Naive thymus-derived CD4-positive, alpha-beta T cell (primary cell): ENCODE measurements around the gene NEK5. TPM values are rescaled to one million over a fixed set of nuclear protein-coding genes. Genes with fewer than 3 reads are reported as not detected.
"Not testable (repeated sequence)": the region's sequence is repeated elsewhere in the genome, so short reads cannot be mapped to it uniquely, and the experiment has no call there.

Source experiments
- ATAC-seq: fragments of 150-1000 bp; cut with Tn5 transposase; 2 replicates; pipeline ENCODE4 v1.10.0; 2021; ENCODE audit warnings: mild to moderate bottlenecking, moderate library complexity
- CTCF ChIA-PET: fragments of 350-600 bp; sonication (Branson Sonifier 250); formaldehyde crosslinking; loops from one replicate; lab custom pipeline; 2021; ENCODE audit warnings: antibody characterized with exemption; lab: Charles Lee
- POLR2A ChIA-PET: fragments of 350-600 bp; sonication (Branson Sonifier 250); formaldehyde crosslinking; loops from one replicate; lab custom pipeline; 2021; ENCODE audit warnings: antibody characterized with exemption, inconsistent platforms; lab: Charles Lee
- DNase-seq, 9 donors: peaks; one replicate each; pipeline versions ENCODE4 v3.0.0 to v3.0.0-alpha.2; 2020 to 2022; ENCODE audit warnings: mixed read lengths in 1 of 9
- H3K27ac ChIP-seq: one replicate; pipeline ENCODE4 v1.7.0; 2013; ENCODE audit warnings: mild to moderate bottlenecking, low read depth, low read length, moderate library complexity
- H3K27me3 ChIP-seq, 2 donors: one replicate each; pipeline ENCODE4 v1.7.0; 2013; ENCODE audit warnings: low read length in 2 of 2, mild to moderate bottlenecking in 2 of 2, moderate library complexity in 2 of 2; ENCODE audit not compliant: control insufficient read depth in 2 of 2, insufficient read depth in 2 of 2
- H3K36me3 ChIP-seq, 3 experiments: 1 replicate in 2 of 3; 2 replicates in 1 of 3; pipeline ENCODE4 v1.7.0; 2013; ENCODE audit warnings: low read length in 3 of 3, mild to moderate bottlenecking in 3 of 3, moderate library complexity in 1 of 3; ENCODE audit not compliant: insufficient read depth in 3 of 3, control insufficient read depth in 2 of 3
- H3K4me1 ChIP-seq, 2 donors: one replicate each; pipeline ENCODE4 v1.7.0; 2013; ENCODE audit warnings: low read length in 2 of 2, mild to moderate bottlenecking in 2 of 2, moderate library complexity in 1 of 2; ENCODE audit not compliant: control insufficient read depth in 2 of 2, insufficient read depth in 2 of 2
- H3K4me3 ChIP-seq: 2 replicates; pipeline ENCODE4 v1.7.0; 2013; ENCODE audit warnings: mild to moderate bottlenecking, low read length
- H3K9me3 ChIP-seq, 3 experiments: 1 replicate in 2 of 3; 2 replicates in 1 of 3; pipeline ENCODE4 v1.7.0; 2013; ENCODE audit warnings: low read length in 3 of 3; ENCODE audit not compliant: control insufficient read depth in 2 of 3
- H3K27ac Mint-ChIP-seq, 9 donors: one replicate each; pipeline ENCODE4 v1.8.0; 2020 to 2022; ENCODE audit warnings: mixed read lengths in 9 of 9, mild to moderate bottlenecking in 8 of 9, moderate library complexity in 5 of 9, inconsistent platforms in 2 of 9
- H3K27me3 Mint-ChIP-seq, 5 donors: one replicate each; pipeline ENCODE4 v1.8.0; 2021 to 2022; ENCODE audit warnings: mixed read lengths in 5 of 5, mild to moderate bottlenecking in 1 of 5
- H3K36me3 Mint-ChIP-seq, 5 donors: one replicate each; pipeline ENCODE4 v1.8.0; 2020 to 2022; ENCODE audit warnings: mixed read lengths in 5 of 5, mild to moderate bottlenecking in 3 of 5, inconsistent platforms in 1 of 5
- H3K4me1 Mint-ChIP-seq, 7 donors: one replicate each; pipeline ENCODE4 v1.8.0; 2020 to 2022; ENCODE audit warnings: mixed read lengths in 7 of 7, mild to moderate bottlenecking in 3 of 7, inconsistent platforms in 1 of 7
- H3K4me3 Mint-ChIP-seq, 10 donors: one replicate each; pipeline ENCODE4 v1.8.0; 2020 to 2022; ENCODE audit warnings: mild to moderate bottlenecking in 10 of 10, mixed read lengths in 10 of 10, moderate library complexity in 6 of 10, inconsistent platforms in 2 of 10
- H3K9me3 Mint-ChIP-seq, 11 donors: one replicate each; pipeline ENCODE4 v1.8.0; 2020 to 2022; ENCODE audit warnings: mixed read lengths in 11 of 11, mild to moderate bottlenecking in 4 of 11, inconsistent platforms in 1 of 11, moderate library complexity in 1 of 11
- intact Hi-C, 2 donors: fragments of 100-400 bp; cut with micrococcal nuclease; formaldehyde crosslinking; loops; one replicate each; pipeline ENCODE4 v1.15.1; 2023
- polyA plus RNA-seq, 2 donors: library from polyadenylated mRNA; unstranded; fragments of 300-500 nt; fragmentation: Illumina TruSeq; gene quantifications; one replicate each; pipeline ENCODE4 v1.2.3, GENCODE V29; 2021
- total RNA-seq, 6 experiments: library from RNA in 5 of 6; stranded (reverse) in 5 of 6; gene quantifications; 1 replicate in 5 of 6; 2 replicates in 1 of 6; pipeline ENCODE4 v1.2.3 and lab custom pipeline; 2021 to 2026

The NEK5 gene
- total and polyA plus RNA-seq, 7 experiments from 2014 or later, result 0.14 TPM; not detected in 6

DNA sequence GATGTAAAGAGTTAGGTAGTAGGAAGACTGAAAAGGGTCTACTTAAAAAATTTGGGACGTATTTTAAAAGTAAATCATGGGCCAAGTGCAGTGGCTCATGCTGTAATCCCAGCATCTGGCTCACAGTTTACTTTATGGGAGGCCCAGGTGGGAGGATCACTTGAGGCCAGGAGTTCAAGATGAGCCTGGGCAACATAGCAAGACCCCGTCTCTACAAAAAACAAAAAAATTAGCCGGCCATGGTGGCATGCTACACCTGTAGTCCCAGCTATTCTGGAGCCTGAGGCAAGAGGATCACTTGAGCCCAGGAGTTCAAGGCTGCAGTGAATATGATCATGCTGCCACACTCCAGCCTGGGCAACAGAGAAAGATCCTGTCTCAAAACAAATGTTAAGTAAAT, 81.4 kb downstream of the NEK5 start:
- H3K4me1 ChIP-seq, result no peaks in the 10 kb centered on the region
- DNase-seq, result no peak
- intact Hi-C loops, result no loop called here
- no peak overlapping the region for H3K27ac ChIP-seq
- Mint-ChIP-seq H3K4me3 (no peak overlapping the region), H3K27me3 (peaks cover 0 to 15% (median 0%) of the 10 kb centered on the region in 5 donors), H3K27ac (no peak overlapping the region), H3K36me3 (peaks cover 0 to 34% (median 15%) of the 10 kb centered on the region in 5 donors), H3K9me3 (peaks cover 0 to 53% (median 14%) of the 10 kb centered on the region in 11 donors), H3K4me1 (no peaks in the 10 kb centered on the region)
- CTCF ChIA-PET, result no interaction called here
- no peak overlapping the region for H3K4me3 ChIP-seq
- no peak for ATAC-seq
- no peaks in the 10 kb centered on the region for H3K9me3 ChIP-seq
- POLR2A ChIA-PET, result no interaction called here
- H3K27me3 ChIP-seq, result no peaks in the 10 kb centered on the region
- no peaks in the 10 kb centered on the region for H3K36me3 ChIP-seq

DNA sequence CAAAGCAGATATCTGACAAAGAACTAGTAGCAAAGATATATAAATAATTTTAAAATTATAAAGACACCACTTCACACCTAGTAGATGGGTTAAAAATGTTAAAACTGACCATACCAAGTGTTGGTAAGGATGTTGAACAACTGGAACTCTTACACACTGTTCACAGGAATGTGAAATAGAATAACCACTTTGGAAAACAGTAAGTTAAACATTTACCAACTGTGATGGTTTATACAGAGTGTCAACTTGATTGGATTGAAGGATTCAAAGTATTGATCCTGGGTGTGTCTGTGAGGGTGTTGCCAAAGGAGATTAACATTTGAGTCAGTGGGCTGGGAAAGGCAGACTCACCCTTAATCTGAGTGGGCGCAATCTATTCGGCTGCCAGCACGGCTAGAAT, 85.2 kb downstream of the NEK5 start:
- ChIA-PET POLR2A (no interaction called here), CTCF (no interaction called here)
- H3K4me1 Mint-ChIP-seq, result no peaks in the 10 kb centered on the region
- no peaks in the 10 kb centered on the region for H3K27me3 Mint-ChIP-seq
- no peaks in the 10 kb centered on the region for H3K36me3 ChIP-seq
- H3K9me3 Mint-ChIP-seq, result peaks cover 0 to 41% (median 12%) of the 10 kb centered on the region in 11 donors
- H3K4me3 ChIP-seq, result no peak overlapping the region
- no peak overlapping the region for H3K27ac ChIP-seq
- ATAC-seq (no peak), DNase-seq (no peak)
- no peak overlapping the region for H3K4me3 Mint-ChIP-seq
- no peak overlapping the region for H3K27ac Mint-ChIP-seq
- intact Hi-C loops, result no loop called here
- H3K4me1 ChIP-seq, result no peaks in the 10 kb centered on the region
- H3K27me3 ChIP-seq, result no peaks in the 10 kb centered on the region
- no peaks in the 10 kb centered on the region for H3K9me3 ChIP-seq
- H3K36me3 Mint-ChIP-seq, result peaks cover 0 to 31% (median 21%) of the 10 kb centered on the region in 5 donors

DNA sequence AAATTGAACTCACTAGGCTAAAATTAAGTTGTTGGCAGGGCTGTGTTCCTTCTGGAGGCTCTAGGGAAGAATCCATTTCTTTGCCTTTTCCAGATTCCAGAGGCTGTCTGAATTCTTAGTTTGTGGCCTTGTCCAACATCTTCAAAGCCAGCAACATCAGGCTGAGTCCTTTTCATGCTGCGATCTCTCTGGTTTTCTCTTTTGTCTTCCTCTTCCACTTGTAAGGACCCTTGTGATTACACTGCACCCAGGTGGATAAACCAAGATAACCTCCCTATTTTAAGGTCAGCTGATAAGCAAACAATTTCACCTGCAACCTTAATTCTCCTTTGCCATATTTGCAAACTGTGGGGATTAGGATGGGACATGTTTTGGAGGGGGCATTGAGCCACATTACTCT, 92.8 kb downstream of the NEK5 start:
- peaks cover 0 to 20% (median 4%) of the 10 kb centered on the region in 11 donors for H3K9me3 Mint-ChIP-seq
- peaks cover 0 to 42% (median 26%) of the 10 kb centered on the region in 5 donors for H3K36me3 Mint-ChIP-seq
- no peak overlapping the region for H3K27ac Mint-ChIP-seq
- no peaks in the 10 kb centered on the region for H3K27me3 Mint-ChIP-seq
- ATAC-seq, result no peak
- H3K4me3 ChIP-seq, result no peak overlapping the region
- H3K27ac ChIP-seq, result no peak overlapping the region
- ChIA-PET CTCF (no interaction called here), POLR2A (no interaction called here)
- no peaks in the 10 kb centered on the region for H3K36me3 ChIP-seq
- H3K4me3 Mint-ChIP-seq, result no peak overlapping the region
- H3K4me1 Mint-ChIP-seq, result peaks cover 0 to 11% (median 3%) of the 10 kb centered on the region in 7 donors
- no peak for DNase-seq
- no peaks in the 10 kb centered on the region for H3K9me3 ChIP-seq
- intact Hi-C loops, result no loop called here
- no peaks in the 10 kb centered on the region for H3K27me3 ChIP-seq
- H3K4me1 ChIP-seq, result no peaks in the 10 kb centered on the region

DNA sequence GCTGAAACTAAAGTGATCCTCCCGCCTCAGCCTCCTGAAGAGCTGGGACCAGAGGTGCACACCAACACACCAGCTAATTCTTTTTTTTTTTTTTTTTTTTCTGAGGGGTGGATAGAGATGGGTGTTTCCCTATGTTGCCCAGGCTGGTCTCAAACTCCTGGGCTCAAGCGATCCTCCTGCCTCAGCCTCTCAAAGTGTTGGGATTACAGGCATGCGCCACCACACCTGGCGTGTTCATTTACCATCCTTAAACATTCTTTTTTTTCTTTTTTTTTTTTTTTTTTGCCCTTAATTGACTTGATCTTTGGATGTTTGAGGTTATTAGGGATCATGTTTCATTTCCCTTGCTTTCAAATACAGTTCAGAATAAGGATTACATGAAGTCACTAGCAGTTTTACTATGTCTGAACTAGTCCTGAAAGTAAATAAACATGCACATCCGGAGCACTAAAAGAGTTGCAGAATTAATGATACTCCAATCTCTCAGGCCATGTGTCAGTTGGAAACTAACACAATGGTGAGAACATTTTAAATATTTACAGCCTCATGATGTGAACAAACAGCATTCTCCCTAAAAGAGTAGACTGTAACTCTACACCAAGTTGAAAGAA, 94.2 kb downstream of the NEK5 start:
- peaks cover 0 to 24% (median 6%) of the 10 kb centered on the region in 11 donors for H3K9me3 Mint-ChIP-seq

DNA sequence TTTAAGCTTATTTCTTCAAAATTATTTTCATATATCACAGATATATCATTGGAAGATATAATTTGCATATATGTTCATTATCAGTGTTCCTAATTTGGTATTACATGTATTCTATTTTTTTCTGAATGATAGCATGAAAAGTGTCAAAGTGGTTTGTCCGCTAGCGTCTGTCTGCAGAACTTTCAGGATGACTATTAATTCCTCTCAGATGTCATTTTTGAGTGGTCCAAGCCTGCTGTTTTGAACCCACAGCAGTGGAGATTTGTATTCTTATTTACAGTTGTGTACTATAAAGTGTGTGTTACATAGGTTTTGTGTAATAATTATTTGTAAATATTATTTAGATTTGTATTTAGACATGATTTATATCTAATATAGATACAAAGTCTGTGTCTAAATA, 95.8 kb downstream of the NEK5 start:
- peaks cover 0 to 33% (median 13%) of the 10 kb centered on the region in 7 donors for H3K4me1 Mint-ChIP-seq
- no peaks in the 10 kb centered on the region for H3K27me3 Mint-ChIP-seq
- ATAC-seq (no peak), DNase-seq (no peak)
- peak overlapping the region in 1 of 9 donors; percentile 2 for H3K27ac Mint-ChIP-seq
- peaks cover 0 to 36% (median 8%) of the 10 kb centered on the region in 11 donors for H3K9me3 Mint-ChIP-seq
- no peaks in the 10 kb centered on the region for H3K4me1 ChIP-seq
- no peaks in the 10 kb centered on the region for H3K9me3 ChIP-seq
- H3K4me3 Mint-ChIP-seq, result no peak overlapping the region
- no peak overlapping the region for H3K4me3 ChIP-seq
- POLR2A ChIA-PET, result no interaction called here
- peaks cover 13 to 56% (median 37%) of the 10 kb centered on the region in 5 donors for H3K36me3 Mint-ChIP-seq
- no peaks in the 10 kb centered on the region for H3K27me3 ChIP-seq
- H3K27ac ChIP-seq, result no peak overlapping the region
- CTCF ChIA-PET, result interaction anchor here (0.6 kb wide), 1 partner anchor 192 kb away, joined by 3 read pairs; no protein-coding TSS in a partner anchor
- intact Hi-C loops, result no loop called here
- peaks cover 0 to 6% (median 4%) of the 10 kb centered on the region in 3 experiments for H3K36me3 ChIP-seq

More for the DNA sequence above, 94.2 kb downstream of the NEK5 start:
- Histone ChIP-seq H3K27me3 (no peaks in the 10 kb centered on the region), H3K4me1 (no peaks in the 10 kb centered on the region), H3K4me3 (no peak overlapping the region), H3K27ac (no peak overlapping the region), H3K9me3 (no peaks in the 10 kb centered on the region), H3K36me3 (no peaks in the 10 kb centered on the region)
- H3K27me3 Mint-ChIP-seq, result no peaks in the 10 kb centered on the region
- H3K4me3 Mint-ChIP-seq, result no peak overlapping the region
- ChIA-PET CTCF (interaction anchor here (1.2 kb wide), 1 partner anchor 94 kb away, joined by 3 read pairs; no protein-coding TSS in a partner anchor), POLR2A (no interaction called here)
- H3K4me1 Mint-ChIP-seq, result peaks cover 0 to 22% (median 6%) of the 10 kb centered on the region in 7 donors
- H3K27ac Mint-ChIP-seq, result no peak overlapping the region
- intact Hi-C loops, result no loop called here
- ATAC-seq, result no peak
- H3K36me3 Mint-ChIP-seq, result peaks cover 5 to 50% (median 29%) of the 10 kb centered on the region in 5 donors
- DNase-seq, result no peak

GRCh38 chr13:52030401-52030800, 98.5 kb downstream of the NEK5 start:
- H3K36me3 Mint-ChIP-seq, result peaks cover 27 to 66% (median 56%) of the 10 kb centered on the region in 5 donors
- ATAC-seq, intact Hi-C loops, H3K27ac ChIP-seq, H3K27me3 ChIP-seq, CTCF ChIA-PET, H3K9me3 ChIP-seq, POLR2A ChIA-PET, DNase-seq, H3K4me3 ChIP-seq, H3K27me3 Mint-ChIP-seq, H3K4me1 ChIP-seq: not testable (repeated sequence)
- H3K36me3 ChIP-seq, result peaks cover 0 to 26% (median 4%) of the 10 kb centered on the region in 3 experiments
- peak overlapping the region in 1 of 10 donors; percentile 35 for H3K4me3 Mint-ChIP-seq
- H3K4me1 Mint-ChIP-seq, result peaks cover 5 to 57% (median 32%) of the 10 kb centered on the region in 7 donors
- peak overlapping the region in 1 of 9 donors; percentile 66 for H3K27ac Mint-ChIP-seq
- peaks cover 3 to 58% (median 16%) of the 10 kb centered on the region in 11 donors for H3K9me3 Mint-ChIP-seq
